Astrocyte of the spinal cord (primary cell): ENCODE data around the gene NCAM1.

ENCODE experiments used
- DNase-seq: peaks from one replicate; pipeline ENCODE4 v3.0.0; 2011; ENCODE audit warnings: low read depth, low spot score
- H3K4me3 ChIP-seq: 2 replicates; pipeline ENCODE4 v1.5.1; 2011; ENCODE audit warnings: low read depth, mild to moderate bottlenecking, low read length, moderate library complexity
- in situ Hi-C: cut with HindIII; loops from 2 replicates; pipeline ENCODE4 v1.10.0; 2017; ENCODE audit warnings: low sequenced_read_pairs
- TF ChIP-seq, protein P1 (sequence below): IDR thresholded peaks from 2 replicates; pipeline ENCODE4 v1.5.1; 2012; ENCODE audit warnings: low read depth, mild to moderate bottlenecking, low read length, inconsistent platforms

Gene NCAM1

DNA sequence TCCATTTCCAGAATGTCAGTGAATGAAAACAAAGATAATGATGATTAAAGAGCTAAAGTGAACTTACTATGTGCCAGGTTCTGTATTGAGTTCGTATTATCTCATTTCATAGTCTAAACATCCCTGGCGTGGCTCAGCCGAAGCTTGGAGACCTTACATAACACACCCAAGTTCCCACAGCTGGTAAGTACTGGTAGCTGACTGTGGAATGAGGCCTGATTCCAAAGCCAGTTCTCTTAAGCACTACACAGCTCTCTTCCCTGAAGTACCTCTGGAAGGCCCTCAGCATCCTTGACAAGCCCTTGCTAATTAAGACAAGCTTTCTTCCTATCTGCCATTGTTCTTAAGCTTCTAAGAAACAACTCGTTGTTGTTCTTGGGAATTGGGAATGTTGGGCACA is 28.6 kb upstream of the NCAM1 start:
- TF ChIP-seq, protein P1, sequence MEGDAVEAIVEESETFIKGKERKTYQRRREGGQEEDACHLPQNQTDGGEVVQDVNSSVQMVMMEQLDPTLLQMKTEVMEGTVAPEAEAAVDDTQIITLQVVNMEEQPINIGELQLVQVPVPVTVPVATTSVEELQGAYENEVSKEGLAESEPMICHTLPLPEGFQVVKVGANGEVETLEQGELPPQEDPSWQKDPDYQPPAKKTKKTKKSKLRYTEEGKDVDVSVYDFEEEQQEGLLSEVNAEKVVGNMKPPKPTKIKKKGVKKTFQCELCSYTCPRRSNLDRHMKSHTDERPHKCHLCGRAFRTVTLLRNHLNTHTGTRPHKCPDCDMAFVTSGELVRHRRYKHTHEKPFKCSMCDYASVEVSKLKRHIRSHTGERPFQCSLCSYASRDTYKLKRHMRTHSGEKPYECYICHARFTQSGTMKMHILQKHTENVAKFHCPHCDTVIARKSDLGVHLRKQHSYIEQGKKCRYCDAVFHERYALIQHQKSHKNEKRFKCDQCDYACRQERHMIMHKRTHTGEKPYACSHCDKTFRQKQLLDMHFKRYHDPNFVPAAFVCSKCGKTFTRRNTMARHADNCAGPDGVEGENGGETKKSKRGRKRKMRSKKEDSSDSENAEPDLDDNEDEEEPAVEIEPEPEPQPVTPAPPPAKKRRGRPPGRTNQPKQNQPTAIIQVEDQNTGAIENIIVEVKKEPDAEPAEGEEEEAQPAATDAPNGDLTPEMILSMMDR, result no peak
- no peak overlapping the region for H3K4me3 ChIP-seq
- in situ Hi-C loops, result no loop called here
- DNase-seq, result no peak

DNA sequence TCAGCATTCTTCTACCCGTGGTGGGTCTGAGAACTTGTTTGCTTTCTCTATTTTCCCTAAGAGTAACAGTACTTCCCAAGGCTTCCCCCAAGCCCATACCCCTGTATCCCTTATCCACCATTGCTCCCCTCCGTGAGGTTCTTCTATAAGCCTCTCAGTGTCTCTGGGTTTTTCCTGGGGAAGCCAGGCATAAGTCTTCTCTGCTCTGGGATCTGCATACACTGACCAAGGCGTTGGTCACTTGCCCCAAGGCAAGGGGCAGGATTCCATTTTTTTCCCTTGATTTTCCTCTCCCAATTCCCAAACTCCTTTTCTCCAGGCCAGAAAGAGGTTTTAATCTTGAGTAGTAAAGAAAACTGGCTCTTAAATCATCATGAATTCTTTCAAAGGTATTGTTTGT is 27.2 kb upstream of the NCAM1 start:
- no peak for DNase-seq
- in situ Hi-C loops, result no loop called here
- H3K4me3 ChIP-seq, result no peak overlapping the region

GRCh38 chr11:112941104-112941503 is 20.1 kb upstream of the NCAM1 start:
- DNase-seq, result no peak
- TF ChIP-seq, protein P1, result no peak
- no peak overlapping the region for H3K4me3 ChIP-seq
- in situ Hi-C loops, result no loop called here

More for the DNA sequence above, 27.2 kb upstream of the NCAM1 start:
- TF ChIP-seq, protein P1, result no peak

DNA sequence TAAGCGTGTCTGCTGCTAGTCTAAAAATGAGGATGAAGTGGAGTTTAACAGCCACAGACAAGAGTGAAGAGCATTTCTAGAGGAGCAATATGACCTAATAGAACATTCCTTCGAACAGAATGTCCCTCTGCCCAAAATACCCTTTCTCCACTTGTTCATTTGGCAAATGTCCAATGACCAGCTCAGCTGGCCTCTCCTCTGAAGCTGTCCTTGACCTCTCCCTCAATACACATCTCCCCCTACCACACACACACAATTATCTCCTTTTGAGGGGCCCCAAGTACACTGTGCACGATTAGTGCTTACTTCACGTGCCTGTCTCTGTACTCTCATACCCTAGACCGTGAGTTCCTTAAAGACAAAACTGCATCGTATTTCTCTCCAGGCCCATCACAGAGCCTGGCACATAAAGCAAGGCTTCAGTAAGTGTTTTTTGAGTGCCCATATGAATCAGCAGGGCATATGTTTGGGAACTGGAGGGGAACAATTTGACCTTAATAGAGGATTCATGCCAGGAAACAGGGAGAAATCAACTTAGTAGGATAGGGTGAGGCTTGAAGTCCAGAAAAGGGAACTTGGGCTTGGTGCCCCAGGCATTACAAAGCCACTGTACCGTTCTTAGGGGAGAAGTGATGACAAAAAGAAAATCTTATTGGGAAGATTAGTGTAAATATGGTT is 18.1 kb upstream of the NCAM1 start:
- in situ Hi-C loops, result no loop called here

GRCh38 chr11:112946866-112947265 is 14.4 kb upstream of the NCAM1 start:
- H3K4me3 ChIP-seq, result no peak overlapping the region
- in situ Hi-C loops, result no loop called here
- DNase-seq, result no peak
- TF ChIP-seq, protein P1, result no peak

More for the DNA sequence above, 18.1 kb upstream of the NCAM1 start:
- H3K4me3 ChIP-seq, result no peak overlapping the region
- DNase-seq, result no peak
- TF ChIP-seq, protein P1, result no peak

- H3K4me3 ChIP-seq, result no peak overlapping the region
- TF ChIP-seq, protein P1, result no peak
- no peak for DNase-seq
- in situ Hi-C loops, result no loop called here
Observed at GRCh38 chr11:112949781-112950575, 11.2 kb upstream of the NCAM1 start.
